ENCODE results near the gene DLG2. TPM values are rescaled to one million over a fixed set of nuclear protein-coding genes. Genes with fewer than 3 reads are reported as not detected.

Gene DLG2
- total RNA-seq, 3 donors from 2014 or later, result 4.3 to 12.3 (median 6.9) TPM

GRCh38 chr11:84747871-84748270 is 879.3 kb downstream of the DLG2 start:
- DNase-seq (ENCODE audit: low spot score in 2 of 2), result no peak
- Histone ChIP-seq H3K4me3 (no peak overlapping the region), H3K36me3 (no peaks in the 10 kb centered on the region), H3K4me1 (no peaks in the 10 kb centered on the region), H3K27me3 (no peaks in the 10 kb centered on the region), H3K9me3 (no peaks in the 10 kb centered on the region), H3K27ac (no peak overlapping the region)
- no peak for TF ChIP-seq POLR2A (IDR thresholded peaks at IDR 0.05)
- intact Hi-C loops (cut with DNase I; ENCODE audit: low total_unique reads), result loop anchor here (5.0 kb wide), 1 partner anchor 644 kb away; no protein-coding TSS in a partner anchor

- Histone ChIP-seq H3K27me3 (no peaks in the 10 kb centered on the region), H3K4me3 (no peak overlapping the region), H3K27ac (no peak overlapping the region), H3K4me1 (no peaks in the 10 kb centered on the region), H3K9me3 (no peaks in the 10 kb centered on the region), H3K36me3 (no peaks in the 10 kb centered on the region)
- intact Hi-C loops (cut with DNase I; ENCODE audit: low total_unique reads), result loop anchor here (2.0 kb wide), 1 partner anchor 69 kb away; no protein-coding TSS in a partner anchor
- no peak for TF ChIP-seq POLR2A (IDR thresholded peaks at IDR 0.05)
- no peak for TF ChIP-seq POLR2AphosphoS5 (IDR thresholded peaks at IDR 0.05)
- TF ChIP-seq CTCF (IDR thresholded peaks at IDR 0.05), result no peak
- DNase-seq (ENCODE audit: low spot score in 2 of 2), result no peak
Observed at GRCh38 chr11:84740050-84740449, 887.1 kb downstream of the DLG2 start.

- H3K4me3 ChIP-seq, result no peak overlapping the region
- no peak overlapping the region for H3K27ac ChIP-seq
- no peaks in the 10 kb centered on the region for H3K4me1 ChIP-seq
- H3K36me3 ChIP-seq, result no peaks in the 10 kb centered on the region
- DNase-seq (ENCODE audit: low spot score in 2 of 2), result no peak
- intact Hi-C loops (cut with DNase I; ENCODE audit: low total_unique reads), result no loop called here
- no peaks in the 10 kb centered on the region for H3K27me3 ChIP-seq
- H3K9me3 ChIP-seq, result no peaks in the 10 kb centered on the region
- TF ChIP-seq POLR2AphosphoS5 (IDR thresholded peaks at IDR 0.05) (no peak), CTCF (IDR thresholded peaks at IDR 0.05) (no peak), POLR2A (IDR thresholded peaks at IDR 0.05) (no peak)
Observed at GRCh38 chr11:84724256-84724655, 902.9 kb downstream of the DLG2 start.

- DNase-seq (ENCODE audit: low spot score in 2 of 2), result no peak
- Histone ChIP-seq H3K27ac (no peak overlapping the region), H3K4me3 (no peak overlapping the region), H3K36me3 (no peaks in the 10 kb centered on the region), H3K27me3 (no peaks in the 10 kb centered on the region), H3K9me3 (no peaks in the 10 kb centered on the region), H3K4me1 (no peaks in the 10 kb centered on the region)
- TF ChIP-seq POLR2AphosphoS5 (IDR thresholded peaks at IDR 0.05) (no peak), CTCF (IDR thresholded peaks at IDR 0.05) (no peak), POLR2A (IDR thresholded peaks at IDR 0.05) (no peak)
- intact Hi-C loops (cut with DNase I; ENCODE audit: low total_unique reads), result no loop called here
Observed at GRCh38 chr11:84722583-84723108, 904.5 kb downstream of the DLG2 start.

- TF ChIP-seq POLR2A (IDR thresholded peaks at IDR 0.05), result no peak
- no peak for TF ChIP-seq CTCF (IDR thresholded peaks at IDR 0.05)
- no peak for TF ChIP-seq POLR2AphosphoS5 (IDR thresholded peaks at IDR 0.05)
- Histone ChIP-seq H3K27me3 (no peaks in the 10 kb centered on the region), H3K4me3 (no peak overlapping the region), H3K27ac (no peak overlapping the region), H3K36me3 (no peaks in the 10 kb centered on the region), H3K4me1 (no peaks in the 10 kb centered on the region), H3K9me3 (no peaks in the 10 kb centered on the region)
- intact Hi-C loops (cut with DNase I; ENCODE audit: low total_unique reads), result no loop called here
- no peak for DNase-seq (ENCODE audit: low spot score in 2 of 2)
Observed at GRCh38 chr11:84721561-84721961, 905.6 kb downstream of the DLG2 start.
